Osteocyte (in vitro differentiated cells): ENCODE measurements around the gene LCE3A. TPM values are rescaled to one million over a fixed set of nuclear protein-coding genes. Genes with fewer than 3 reads are reported as not detected.
"Not testable (repeated sequence)": the region's sequence is repeated elsewhere in the genome, so short reads cannot be mapped to it uniquely, and the experiment has no call there.

ENCODE experiments used
- DNase-seq: peaks from one replicate; pipeline ENCODE4 v3.0.0; 2021; ENCODE audit warnings: mixed read lengths; ENCODE audit not compliant: unreplicated experiment; ENCODE audit errors: extremely low spot score
- H3K27ac Mint-ChIP-seq: one replicate; pipeline ENCODE4 v1.8.0; 2021; ENCODE audit warnings: mild to moderate bottlenecking, mixed read lengths; ENCODE audit not compliant: unreplicated experiment
- H3K27me3 Mint-ChIP-seq: one replicate; pipeline ENCODE4 v1.8.0; 2021; ENCODE audit warnings: mixed read lengths; ENCODE audit not compliant: unreplicated experiment
- H3K36me3 Mint-ChIP-seq: one replicate; pipeline ENCODE4 v1.8.0; 2021; ENCODE audit warnings: mixed read lengths; ENCODE audit not compliant: unreplicated experiment
- H3K4me1 Mint-ChIP-seq: one replicate; pipeline ENCODE4 v1.8.0; 2021; ENCODE audit warnings: mixed read lengths; ENCODE audit not compliant: unreplicated experiment
- H3K4me3 Mint-ChIP-seq: one replicate; pipeline ENCODE4 v1.8.0; 2021; ENCODE audit warnings: mild to moderate bottlenecking, moderate library complexity, mixed read lengths; ENCODE audit not compliant: unreplicated experiment
- H3K9me3 Mint-ChIP-seq: one replicate; pipeline ENCODE4 v1.8.0; 2021; ENCODE audit warnings: mixed read lengths; ENCODE audit not compliant: unreplicated experiment
- CTCF ChIP-seq: fragments of 200-600 bp; sonication (generic); IDR thresholded peaks from 2 replicates; pipeline ENCODE4 v1.5.0; 2021; ENCODE audit warnings: antibody characterized with exemption, mild to moderate bottlenecking, moderate library complexity
- total RNA-seq: library from RNA; stranded (reverse); gene quantifications from 2 replicates; pipeline ENCODE4 v1.2.1, GENCODE V29; 2021

The LCE3A gene
- total RNA-seq, 1 donor from 2014 or later = not detected

- DNase-seq = no peak
- TF ChIP-seq CTCF = no peak
- no peaks in the 10 kb centered on the region for H3K4me1 Mint-ChIP-seq
- H3K27ac Mint-ChIP-seq = no peak within 1 kb of the TSS
- H3K36me3 Mint-ChIP-seq = no peaks in the 10 kb centered on the region
- H3K9me3 Mint-ChIP-seq = peaks cover 27% of the 10 kb centered on the region
- no peak within 1 kb of the TSS for H3K4me3 Mint-ChIP-seq
- no peaks in the 10 kb centered on the region for H3K27me3 Mint-ChIP-seq
Measured at GRCh38 chr1:152580433-152580832, 42.5 kb downstream of the LCE3A start, which contains the start of gene LCE3D. LCE3D (minus strand) TSS chr1:152580516; CDS start chr1:152579936, 580 bp downstream.

GRCh38 chr1:152579526-152579925 is 43.4 kb downstream of the LCE3A start:
- not testable (repeated sequence) for H3K36me3 Mint-ChIP-seq, H3K4me1 Mint-ChIP-seq, H3K27me3 Mint-ChIP-seq, H3K27ac Mint-ChIP-seq, DNase-seq, H3K4me3 Mint-ChIP-seq
- H3K9me3 Mint-ChIP-seq = peaks cover 34% of the 10 kb centered on the region

GRCh38 chr1:152577168-152577567 is 45.7 kb downstream of the LCE3A start:
- TF ChIP-seq CTCF = no peak
- Mint-ChIP-seq H3K4me1 (no peaks in the 10 kb centered on the region), H3K27me3 (no peaks in the 10 kb centered on the region), H3K27ac (no peak overlapping the region), H3K9me3 (peaks cover 42% of the 10 kb centered on the region), H3K4me3 (no peak overlapping the region), H3K36me3 (no peaks in the 10 kb centered on the region)
- DNase-seq = no peak

Other genes starting within 250 kb of the LCE3A start
- not detected in 2 replicates for gene CRNN, start 208.8 kb downstream of the LCE3A start, total RNA-seq
- not detected in 2 replicates for gene LCE5A, start 112.3 kb downstream of the LCE3A start, total RNA-seq
- gene CRCT1, start 108.6 kb downstream of the LCE3A start, total RNA-seq = not detected in 2 replicates
- gene LCE3E, start 56.3 kb downstream of the LCE3A start, total RNA-seq = not detected in 2 replicates
- gene LCE3D, start 42.6 kb downstream of the LCE3A start, total RNA-seq = not detected in 2 replicates
- not detected in 2 replicates for gene LCE3C, start 22.9 kb downstream of the LCE3A start, total RNA-seq
- not detected in 2 replicates for gene LCE3B, start 9.3 kb downstream of the LCE3A start, total RNA-seq
- not detected in 2 replicates for gene LCE2D, start 40.3 kb upstream of the LCE3A start, total RNA-seq
- gene LCE2C, start 52.2 kb upstream of the LCE3A start, total RNA-seq = not detected in 2 replicates
- gene LCE2B, start 63.0 kb upstream of the LCE3A start, total RNA-seq = not detected in 2 replicates
- not detected in 2 replicates for gene LCE2A, start 75.2 kb upstream of the LCE3A start, total RNA-seq
- gene LCE4A, start 85.1 kb upstream of the LCE3A start, total RNA-seq = not detected in 2 replicates
- gene KPRP, start 134.9 kb upstream of the LCE3A start, total RNA-seq = not detected in 2 replicates
- not detected in 2 replicates for gene LCE1F, start 152.0 kb upstream of the LCE3A start, total RNA-seq
- not detected in 2 replicates for gene LCE1E, start 163.2 kb upstream of the LCE3A start, total RNA-seq
- not detected in 2 replicates for gene LCE1D, start 173.6 kb upstream of the LCE3A start, total RNA-seq
- not detected in 2 replicates for gene LCE1C, start 183.5 kb upstream of the LCE3A start, total RNA-seq
- not detected in 2 replicates for gene LCE1B, start 188.9 kb upstream of the LCE3A start, total RNA-seq
- gene LCE1A, start 204.4 kb upstream of the LCE3A start, total RNA-seq = not detected in 2 replicates
- gene LCE6A, start 219.8 kb upstream of the LCE3A start, total RNA-seq = not detected in 2 replicates
- gene LCE7A, start 236.9 kb upstream of the LCE3A start, total RNA-seq = not detected in 2 replicates